HG03135 (cell line): ENCODE measurements around the gene BCDIN3D.

ENCODE experiments used
- ATAC-seq: cut with Tn5 transposase; IDR thresholded peaks from one replicate; pipeline ENCODE4 v1.9.1; 2021; ENCODE audit warnings: mild to moderate bottlenecking, moderate library complexity; ENCODE audit not compliant: unreplicated experiment

The BCDIN3D gene

GRCh38 chr12:49800421-49801140 is 42.3 kb downstream of the BCDIN3D start:
- ATAC-seq, result no peak

GRCh38 chr12:49798934-49799333 is 44.0 kb downstream of the BCDIN3D start:
- no peak for ATAC-seq

- ATAC-seq, result no peak
Measured at GRCh38 chr12:49798248-49798647, 44.7 kb downstream of the BCDIN3D start.

GRCh38 chr12:49797449-49797776 is 45.5 kb downstream of the BCDIN3D start:
- ATAC-seq, result no peak

GRCh38 chr12:49796606-49797448 is 46.1 kb downstream of the BCDIN3D start:
- ATAC-seq, result no peak

GRCh38 chr12:49796155-49796554 is 46.8 kb downstream of the BCDIN3D start:
- no peak for ATAC-seq

- no peak for ATAC-seq
Measured at GRCh38 chr12:49795654-49796105, 47.2 kb downstream of the BCDIN3D start.

- no peak for ATAC-seq
Measured at GRCh38 chr12:49794811-49795653, 47.9 kb downstream of the BCDIN3D start.

GRCh38 chr12:49794021-49794420 is 48.9 kb downstream of the BCDIN3D start:
- no peak for ATAC-seq

- ATAC-seq, result no peak
Measured at GRCh38 chr12:49793620-49794019, 49.3 kb downstream of the BCDIN3D start.

GRCh38 chr12:49792976-49793580 is 49.8 kb downstream of the BCDIN3D start:
- no peak for ATAC-seq

GRCh38 chr12:49792181-49792970 is 50.5 kb downstream of the BCDIN3D start:
- ATAC-seq, result no peak

GRCh38 chr12:49791700-49792099 is 51.2 kb downstream of the BCDIN3D start:
- no peak for ATAC-seq

- ATAC-seq, result no peak
Measured at GRCh38 chr12:49790741-49791555, 52.0 kb downstream of the BCDIN3D start.

- ATAC-seq, result no peak
Measured at GRCh38 chr12:49789992-49790391, 52.9 kb downstream of the BCDIN3D start.

GRCh38 chr12:49787672-49788071 is 55.2 kb downstream of the BCDIN3D start:
- no peak for ATAC-seq
